Smooth muscle cell (in vitro differentiated cells): ENCODE results near the gene CDK3. TPM values are rescaled to one million over a fixed set of nuclear protein-coding genes. Genes with fewer than 3 reads are reported as not detected.

Experiments
- DNase-seq: peaks from one replicate; lab custom pipeline; 2025; ENCODE audit not compliant: unreplicated experiment; lab: John Stamatoyannopoulos, UW
- H2AFZ ChIP-seq: fragments of 200-600 bp; sonication (generic); 2 replicates; pipeline ENCODE4 v1.6.0; 2016; ENCODE audit warnings: antibody characterized with exemption, low read depth, mild to moderate bottlenecking
- H3F3A ChIP-seq: fragments of 200-600 bp; sonication (generic); 2 replicates; pipeline ENCODE4 v1.6.0; 2017; ENCODE audit warnings: antibody characterized with exemption, low read depth
- H3K27ac ChIP-seq: fragments of 200-600 bp; sonication (generic); 2 replicates; pipeline ENCODE4 v1.5.1; 2016; ENCODE audit warnings: low read depth, mild to moderate bottlenecking
- H3K27me3 ChIP-seq: fragments of 200-600 bp; sonication (generic); 2 replicates; pipeline ENCODE4 v1.6.1; 2016; ENCODE audit warnings: low read depth, mild to moderate bottlenecking
- H3K36me3 ChIP-seq: fragments of 200-600 bp; sonication (generic); 2 replicates; pipeline ENCODE4 v1.5.1; 2016; ENCODE audit warnings: low read depth
- H3K4me1 ChIP-seq: fragments of 200-600 bp; sonication (generic); 2 replicates; pipeline ENCODE4 v1.5.1; 2016; ENCODE audit warnings: low read depth
- H3K4me2 ChIP-seq: fragments of 200-600 bp; sonication (generic); 2 replicates; pipeline ENCODE4 v1.6.0; 2016; ENCODE audit warnings: mild to moderate bottlenecking
- H3K4me3 ChIP-seq: fragments of 200-600 bp; sonication (generic); 2 replicates; pipeline ENCODE4 v1.5.1; 2016; ENCODE audit warnings: mild to moderate bottlenecking
- H3K79me2 ChIP-seq: fragments of 200-600 bp; sonication (generic); 2 replicates; pipeline ENCODE4 v1.6.0; 2016; ENCODE audit warnings: low read depth, mild to moderate bottlenecking
- H3K9ac ChIP-seq: fragments of 200-600 bp; sonication (generic); 2 replicates; pipeline ENCODE4 v1.6.0; 2016; ENCODE audit warnings: low read depth
- H3K9me3 ChIP-seq: fragments of 200-600 bp; sonication (generic); replicated peaks from 2 replicates; pipeline ENCODE4 v1.5.1; 2016; ENCODE audit warnings: low read depth
- H4K20me1 ChIP-seq: fragments of 200-600 bp; sonication (generic); 2 replicates; pipeline ENCODE4 v1.6.0; 2016; ENCODE audit warnings: low read depth
- WGBS: methylation state at CpG from one replicate; pipeline ENCODE4 v1.1.7; 2016; ENCODE audit warnings: low lambda C conversion rate; 5-methylcytosine and 5-hydroxymethylcytosine counted together
- polyA plus RNA-seq: library from polyadenylated mRNA; unstranded; fragments of >200 nt; fragmentation: Nextera tagmentation; extraction: Ambion mirVana; gene quantifications from 2 replicates; pipeline ENCODE4 v1.2.1, GENCODE V29; 2016
- total RNA-seq: library from RNA; depleted of rRNA; stranded (reverse); fragments of >200 nt; gene quantifications from 2 replicates; pipeline ENCODE4 v1.2.3, GENCODE V29; 2014
- TF ChIP-seq, protein P1 (sequence below): fragments of 200-600 bp; sonication (generic); IDR thresholded peaks from 2 replicates; pipeline ENCODE4 v1.5.1; 2017; ENCODE audit warnings: borderline replicate concordance, mild to moderate bottlenecking, antibody characterized with exemption; ENCODE audit not compliant: insufficient read depth, poor library complexity, severe bottlenecking

The CDK3 gene
- total and polyA plus RNA-seq, 2 experiments from 2014 or later: 1.0 to 3.9 TPM

DNA sequence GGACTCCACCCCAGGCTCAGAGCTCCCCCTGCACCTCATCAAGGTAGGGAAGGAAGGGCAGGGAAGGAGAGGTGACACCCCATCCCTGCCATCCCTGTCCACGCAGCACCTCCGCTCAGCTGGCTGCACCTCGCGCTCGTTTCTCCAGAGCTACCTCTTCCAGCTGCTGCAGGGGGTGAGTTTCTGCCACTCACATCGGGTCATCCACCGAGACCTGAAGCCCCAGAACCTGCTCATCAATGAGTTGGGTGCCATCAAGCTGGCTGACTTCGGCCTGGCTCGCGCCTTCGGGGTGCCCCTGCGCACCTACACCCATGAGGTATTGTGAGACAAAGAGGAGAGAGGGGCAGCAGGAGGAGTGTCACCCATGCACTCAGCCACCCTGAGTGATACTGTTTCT lies 1.4 kb downstream of the CDK3 start:
- H3K9me3 ChIP-seq: no peaks in the 10 kb centered on the region
- no peaks in the 10 kb centered on the region for H3K4me1 ChIP-seq
- H4K20me1 ChIP-seq: no peaks in the 10 kb centered on the region
- no peak overlapping the region for H3K27ac ChIP-seq
- TF ChIP-seq, protein P1, sequence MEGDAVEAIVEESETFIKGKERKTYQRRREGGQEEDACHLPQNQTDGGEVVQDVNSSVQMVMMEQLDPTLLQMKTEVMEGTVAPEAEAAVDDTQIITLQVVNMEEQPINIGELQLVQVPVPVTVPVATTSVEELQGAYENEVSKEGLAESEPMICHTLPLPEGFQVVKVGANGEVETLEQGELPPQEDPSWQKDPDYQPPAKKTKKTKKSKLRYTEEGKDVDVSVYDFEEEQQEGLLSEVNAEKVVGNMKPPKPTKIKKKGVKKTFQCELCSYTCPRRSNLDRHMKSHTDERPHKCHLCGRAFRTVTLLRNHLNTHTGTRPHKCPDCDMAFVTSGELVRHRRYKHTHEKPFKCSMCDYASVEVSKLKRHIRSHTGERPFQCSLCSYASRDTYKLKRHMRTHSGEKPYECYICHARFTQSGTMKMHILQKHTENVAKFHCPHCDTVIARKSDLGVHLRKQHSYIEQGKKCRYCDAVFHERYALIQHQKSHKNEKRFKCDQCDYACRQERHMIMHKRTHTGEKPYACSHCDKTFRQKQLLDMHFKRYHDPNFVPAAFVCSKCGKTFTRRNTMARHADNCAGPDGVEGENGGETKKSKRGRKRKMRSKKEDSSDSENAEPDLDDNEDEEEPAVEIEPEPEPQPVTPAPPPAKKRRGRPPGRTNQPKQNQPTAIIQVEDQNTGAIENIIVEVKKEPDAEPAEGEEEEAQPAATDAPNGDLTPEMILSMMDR: no peak
- no peak overlapping the region for H2AFZ ChIP-seq
- H3K79me2 ChIP-seq: no peaks in the 10 kb centered on the region
- no peak overlapping the region for H3K9ac ChIP-seq
- H3K27me3 ChIP-seq: no peaks in the 10 kb centered on the region
- H3K4me2 ChIP-seq: no peak overlapping the region
- DNase-seq: no peak
- no peaks in the 10 kb centered on the region for H3K36me3 ChIP-seq
- H3K4me3 ChIP-seq: no peak overlapping the region
- H3F3A ChIP-seq: no peaks in the 10 kb centered on the region
- WGBS: 98% methylated on average over 12 of the region's 12 CpGs

DNA sequence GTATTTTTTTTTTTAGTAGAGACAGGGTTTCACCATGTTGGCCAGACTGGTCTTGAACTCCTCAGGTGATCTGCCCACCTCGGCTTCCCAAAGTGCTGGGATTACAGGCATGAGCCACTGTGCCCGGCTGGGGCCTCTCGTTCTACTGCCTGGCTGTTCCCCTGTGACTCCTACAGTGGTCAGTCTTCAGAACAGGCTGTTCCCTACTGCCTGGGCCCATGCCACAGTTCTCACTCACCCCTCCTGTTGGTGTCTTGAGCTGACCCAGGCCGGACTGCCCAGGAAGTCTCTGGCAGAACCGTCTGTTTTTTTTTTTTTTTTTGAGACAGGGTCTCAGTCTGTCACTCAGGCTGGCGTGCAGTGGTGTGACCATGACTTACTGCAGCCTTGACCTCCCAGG lies 3.3 kb downstream of the CDK3 start:
- no peaks in the 10 kb centered on the region for H3K36me3 ChIP-seq
- no peaks in the 10 kb centered on the region for H4K20me1 ChIP-seq
- H3K4me3 ChIP-seq: no peak overlapping the region
- H3K4me2 ChIP-seq: no peak overlapping the region
- H3K9ac ChIP-seq: no peak overlapping the region
- WGBS: 88% methylated on average over 6 of the region's 6 CpGs
- H3K4me1 ChIP-seq: no peaks in the 10 kb centered on the region
- DNase-seq: no peak
- H2AFZ ChIP-seq: no peak overlapping the region
- no peaks in the 10 kb centered on the region for H3F3A ChIP-seq
- no peaks in the 10 kb centered on the region for H3K79me2 ChIP-seq
- H3K27ac ChIP-seq: no peak overlapping the region
- TF ChIP-seq, protein P1: no peak
- H3K9me3 ChIP-seq: no peaks in the 10 kb centered on the region
- H3K27me3 ChIP-seq: no peaks in the 10 kb centered on the region

DNA sequence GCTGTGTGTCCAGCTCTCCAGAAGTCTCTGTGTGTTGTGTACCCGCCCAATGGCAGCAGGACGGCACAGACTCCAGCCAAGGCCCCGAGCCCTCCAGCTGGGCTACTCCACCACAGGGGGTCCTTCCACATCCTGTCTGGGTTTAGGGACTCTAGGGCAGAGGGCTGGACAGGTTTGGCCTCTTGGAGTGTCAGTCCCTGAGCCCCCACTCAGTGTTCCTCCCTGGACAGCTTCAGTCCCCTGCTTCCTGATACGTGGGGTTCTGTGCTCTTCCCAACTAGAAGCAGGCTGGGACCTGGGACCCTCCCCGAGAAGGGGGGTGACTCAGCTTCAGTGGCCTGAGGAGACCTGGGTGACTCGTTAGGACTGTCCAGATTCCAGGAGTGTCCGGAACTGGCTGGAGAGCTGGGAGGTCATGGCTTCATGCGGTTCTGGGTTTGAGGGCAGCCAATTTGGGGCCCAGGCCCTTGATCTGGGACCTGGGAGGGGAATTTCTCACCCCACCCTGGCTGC lies 4.2 kb downstream of the CDK3 start:
- no peak overlapping the region for H2AFZ ChIP-seq

More for the DNA sequence above, 4.2 kb downstream of the CDK3 start:
- H3K79me2 ChIP-seq: no peaks in the 10 kb centered on the region
- no peak overlapping the region for H3K9ac ChIP-seq
- H3K36me3 ChIP-seq: no peaks in the 10 kb centered on the region
- H3K27me3 ChIP-seq: no peaks in the 10 kb centered on the region
- H3K27ac ChIP-seq: no peak overlapping the region
- H3K4me1 ChIP-seq: no peaks in the 10 kb centered on the region
- no peaks in the 10 kb centered on the region for H3K9me3 ChIP-seq
- H3K4me3 ChIP-seq: no peak overlapping the region
- 85% methylated on average over 8 of the region's 8 CpGs for WGBS
- TF ChIP-seq, protein P1: no peak
- H3K4me2 ChIP-seq: no peak overlapping the region
- no peaks in the 10 kb centered on the region for H4K20me1 ChIP-seq
- no peaks in the 10 kb centered on the region for H3F3A ChIP-seq
- DNase-seq: no peak
